Fibroblast of skin of left biceps (primary cell): Measurements from ENCODE around the gene PXK.
"Not testable (repeated sequence)": the region's sequence is repeated elsewhere in the genome, so short reads cannot be mapped to it uniquely, and the experiment has no call there.

Source experiments
- DNase-seq, 2 experiments: peaks; one replicate each; pipeline ENCODE4 v3.0.0-alpha.2; 2013; ENCODE audit warnings: low read depth in 2 of 2

The PXK gene

DNA sequence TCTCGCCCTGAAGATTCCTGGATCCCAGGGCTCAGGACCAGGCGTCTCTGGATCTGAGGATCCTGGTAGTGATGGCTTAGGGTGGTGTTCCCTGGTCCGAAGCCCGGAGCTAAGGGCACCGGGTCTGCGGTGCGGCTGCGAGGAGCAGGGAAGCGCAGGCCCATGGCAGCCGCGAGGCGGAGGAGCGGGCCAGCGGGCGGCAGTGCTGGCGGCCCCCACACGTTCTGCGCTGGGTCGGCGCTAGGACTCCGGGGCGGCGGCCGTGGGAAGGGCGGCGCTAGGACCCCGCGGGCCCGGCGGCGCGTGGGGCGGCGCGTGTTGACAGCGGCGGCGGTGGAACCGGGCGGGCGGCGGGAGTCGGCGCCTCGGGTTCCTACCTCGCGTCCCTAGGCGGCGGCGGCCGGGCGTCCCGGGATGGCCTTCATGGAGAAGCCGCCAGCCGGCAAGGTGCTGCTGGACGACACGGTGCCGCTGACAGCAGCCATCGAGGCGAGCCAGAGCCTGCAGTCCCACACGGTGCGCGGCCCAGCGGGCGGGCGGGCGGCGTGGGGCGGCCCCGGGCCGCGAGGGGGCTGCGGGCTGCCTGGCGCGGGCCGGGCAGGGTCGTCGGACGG, at the start of gene PXK:
TSS of gene PXK (plus strand) at position 318 of the 614 bp plus-strand sequence. CDS start at position 415, 97 bp downstream.
- DNase-seq = peak; percentile 54 to 57

DNA sequence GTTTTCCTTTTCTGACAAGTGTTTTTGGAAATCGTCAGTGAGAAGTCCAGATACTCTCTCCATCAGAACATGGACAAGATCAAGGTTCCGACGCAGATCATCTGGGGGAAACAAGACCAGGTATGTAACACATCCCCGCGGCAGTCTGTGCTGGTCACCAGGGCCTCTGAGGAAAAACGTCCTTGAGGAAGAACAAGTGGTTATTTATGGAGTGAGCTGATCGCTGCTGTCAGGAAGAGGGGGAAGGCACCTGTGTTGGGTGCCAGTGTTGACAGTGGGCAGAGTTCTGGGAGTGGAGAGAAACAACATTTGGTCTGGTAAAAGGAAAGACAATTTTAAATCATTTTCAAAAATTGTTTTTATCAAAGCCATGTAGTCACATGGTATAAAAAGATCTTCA, 47.4 kb upstream of the PXK start:
- DNase-seq = no peak

DNA sequence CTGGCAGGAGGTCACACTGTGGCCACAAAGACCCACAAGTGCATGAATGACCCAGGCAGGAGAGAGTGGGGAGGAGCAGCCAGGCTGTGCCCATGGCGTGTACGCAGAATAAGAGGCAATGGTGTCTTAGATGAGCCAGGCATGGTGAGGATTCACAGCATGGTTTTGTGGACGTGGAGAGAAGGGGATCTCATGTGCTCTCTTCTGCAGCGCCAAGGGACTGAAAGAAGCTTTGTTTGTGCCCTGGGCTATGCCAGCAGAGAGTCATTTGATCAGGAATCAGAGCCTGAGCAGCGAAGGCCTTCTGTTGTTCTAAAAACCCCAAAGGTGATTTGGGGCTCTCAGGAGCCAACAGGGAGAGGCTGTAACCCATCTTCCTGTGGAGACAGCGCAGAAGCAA, 45.3 kb upstream of the PXK start:
- DNase-seq = no peak

DNA sequence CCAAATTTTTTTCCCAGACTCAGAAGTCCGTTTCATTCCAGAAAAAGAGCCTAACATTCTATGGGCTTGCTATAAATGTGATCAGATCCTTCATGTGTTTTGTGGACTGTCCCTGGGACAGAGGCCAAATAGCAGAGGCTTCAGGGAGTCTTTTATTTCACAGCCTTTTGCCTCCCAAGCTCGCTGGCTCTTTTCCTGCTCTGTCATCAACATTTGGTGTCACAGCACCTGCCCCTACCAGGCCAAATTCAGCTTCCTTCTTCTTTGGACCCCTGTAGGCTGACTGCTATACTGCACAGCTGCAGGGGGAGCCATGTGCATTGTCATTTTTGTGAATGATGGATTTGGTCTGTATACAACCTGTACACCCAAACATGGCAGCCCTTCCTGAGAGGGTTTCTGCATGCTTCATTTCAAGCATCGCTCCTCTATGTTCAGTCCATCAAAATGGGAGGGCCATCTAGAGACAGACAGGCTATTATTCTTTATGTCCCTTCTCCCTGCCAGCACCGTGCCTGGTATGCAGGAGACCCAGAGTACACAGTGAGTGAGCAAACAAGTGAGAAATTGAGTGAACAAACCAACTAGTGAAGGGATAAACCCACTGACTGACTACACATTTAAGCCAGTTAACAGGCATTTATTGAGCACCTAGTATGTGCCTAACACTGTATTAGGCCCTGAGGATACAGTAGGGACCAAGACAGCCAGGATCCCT, 44.5 kb upstream of the PXK start:
- no peak for DNase-seq

DNA sequence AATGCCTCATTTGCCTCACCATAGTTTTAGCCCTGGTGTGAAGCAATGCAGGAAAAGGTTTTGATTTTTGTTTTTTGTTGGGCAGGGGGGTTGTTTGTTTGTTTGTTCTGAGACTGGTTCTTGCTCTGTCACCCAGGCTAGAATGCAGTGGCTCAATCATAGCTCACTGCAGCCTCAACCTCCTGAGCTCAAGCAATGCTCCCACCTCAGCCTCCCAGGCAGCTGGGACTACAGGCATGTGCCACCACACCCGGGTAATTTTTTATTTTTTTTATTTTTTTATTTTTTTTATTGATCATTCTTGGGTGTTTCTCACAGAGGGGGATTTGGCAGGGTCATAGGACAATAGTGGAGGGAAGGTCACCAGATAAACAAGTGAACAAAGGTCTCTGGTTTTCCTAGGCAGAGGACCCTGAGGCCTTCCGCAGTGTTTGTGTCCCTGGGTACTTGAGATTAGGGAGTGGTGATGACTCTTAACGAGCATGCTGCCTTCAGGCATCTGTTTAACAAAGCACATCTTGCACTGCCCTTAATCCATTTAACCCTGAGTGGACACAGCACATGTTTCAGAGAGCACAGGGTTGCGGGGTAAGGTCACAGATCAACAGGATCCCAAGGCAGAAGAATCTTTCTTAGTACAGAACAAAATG, 43.6 kb upstream of the PXK start:
- DNase-seq = not testable (repeated sequence)

DNA sequence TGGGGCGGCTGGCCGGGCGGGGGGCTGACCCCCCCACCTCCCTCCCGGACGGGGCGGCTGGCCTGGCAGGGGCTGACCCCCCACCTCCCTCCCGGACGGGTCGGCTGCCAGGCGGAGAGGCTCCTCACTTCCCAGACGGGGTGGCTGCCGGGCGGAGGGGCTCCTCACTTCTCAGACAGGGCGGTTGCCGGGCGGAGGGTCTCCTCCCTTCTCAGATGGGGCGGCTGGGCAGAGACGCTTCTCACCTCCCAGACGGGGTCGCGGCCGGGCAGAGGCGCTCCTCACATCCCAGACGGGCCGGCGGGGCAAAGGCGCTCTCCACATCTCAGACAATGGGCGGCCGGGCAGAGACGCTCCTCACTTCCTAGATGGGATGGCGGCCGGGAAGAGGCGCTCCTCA, 42.2 kb upstream of the PXK start:
- not testable (repeated sequence) for DNase-seq

DNA sequence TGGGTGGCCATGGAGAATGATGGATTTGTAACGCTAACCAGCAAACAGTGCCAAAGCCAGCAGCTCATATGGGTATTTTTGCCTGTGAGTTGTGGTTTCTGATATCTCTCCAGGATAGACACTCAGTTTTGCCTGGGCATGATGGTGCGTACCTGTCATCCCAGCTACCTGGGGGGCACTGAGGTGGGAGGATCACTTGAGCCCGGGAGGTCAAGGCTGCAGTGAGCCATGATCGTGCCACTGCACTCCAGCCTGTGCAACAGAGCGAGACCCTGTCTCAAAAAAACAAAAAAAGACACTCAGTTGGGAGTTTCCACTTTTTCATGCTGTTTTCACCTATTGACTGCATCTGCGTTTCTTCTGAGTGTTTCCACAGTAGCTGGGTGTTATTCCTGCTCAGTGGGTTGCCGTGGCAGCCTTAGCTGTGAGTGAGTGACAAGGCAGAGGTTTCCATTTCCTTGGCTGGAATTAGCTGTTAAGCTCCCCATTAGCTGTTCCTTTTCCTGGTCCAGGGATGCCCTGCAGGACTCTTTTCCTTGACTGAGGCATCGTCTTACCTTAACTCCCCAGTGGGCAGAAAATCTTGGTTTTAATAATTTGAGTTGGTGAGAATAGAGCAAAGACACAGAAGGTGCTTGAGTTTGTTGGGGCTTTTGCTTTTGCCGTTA, 40.9 kb upstream of the PXK start:
- DNase-seq = no peak

DNA sequence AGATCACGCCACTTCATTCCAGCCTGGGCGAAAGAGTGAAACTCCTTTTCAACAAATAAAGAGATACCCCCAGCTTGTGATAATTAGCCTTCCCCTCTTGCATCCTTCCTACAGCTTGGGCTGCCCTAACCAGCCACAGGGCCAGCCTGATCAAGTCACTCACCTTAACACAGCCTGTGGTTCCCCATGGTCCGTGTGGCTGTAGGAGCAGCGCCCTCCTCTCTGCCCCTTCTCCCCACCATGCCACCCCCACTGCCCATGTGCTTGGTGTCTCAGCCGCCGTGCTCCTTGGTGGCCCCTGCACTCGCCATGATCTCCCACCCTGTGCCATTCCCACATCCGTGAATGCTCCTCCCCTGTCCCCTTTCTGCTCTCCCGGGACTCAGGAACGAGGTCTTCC, 39.8 kb upstream of the PXK start:
- DNase-seq = no peak

DNA sequence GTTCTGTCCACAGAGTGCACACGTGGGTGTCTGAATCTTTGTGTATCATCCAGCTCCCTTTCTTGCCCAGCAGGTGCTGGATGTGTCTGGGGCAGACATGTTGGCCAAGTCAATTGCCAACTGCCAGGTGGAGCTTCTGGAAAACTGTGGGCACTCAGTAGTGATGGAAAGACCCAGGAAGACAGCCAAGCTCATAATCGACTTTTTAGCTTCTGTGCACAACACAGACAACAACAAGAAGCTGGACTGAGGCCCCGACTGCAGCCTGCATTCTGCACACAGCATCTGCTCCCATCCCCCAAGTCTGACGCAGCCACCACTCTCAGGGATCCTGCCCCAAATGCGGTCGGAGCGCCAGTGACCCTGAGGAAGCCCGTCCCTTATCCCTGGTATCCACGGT, 39.2 kb upstream of the PXK start:
- no peak for DNase-seq

DNA sequence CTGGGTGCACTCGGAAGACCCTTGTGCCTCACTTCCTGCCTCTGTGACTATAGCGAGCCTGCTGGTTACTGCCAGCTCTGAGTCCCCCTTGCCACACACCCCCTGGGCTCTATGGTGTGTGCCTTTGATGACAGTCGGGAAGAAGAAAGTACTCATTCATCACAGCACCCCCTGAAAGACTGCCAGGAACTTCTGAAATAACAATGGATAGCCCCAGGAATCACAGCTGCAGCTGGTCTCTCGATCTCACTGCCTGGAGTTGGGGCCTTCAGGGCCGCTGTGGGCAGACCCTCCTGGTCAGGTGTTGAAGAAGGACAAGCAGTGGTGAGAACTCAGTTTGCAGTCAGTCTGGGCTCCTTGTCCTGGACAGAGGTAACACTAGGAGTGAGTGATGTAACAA, 36.4 kb upstream of the PXK start:
- DNase-seq = no peak

DNA sequence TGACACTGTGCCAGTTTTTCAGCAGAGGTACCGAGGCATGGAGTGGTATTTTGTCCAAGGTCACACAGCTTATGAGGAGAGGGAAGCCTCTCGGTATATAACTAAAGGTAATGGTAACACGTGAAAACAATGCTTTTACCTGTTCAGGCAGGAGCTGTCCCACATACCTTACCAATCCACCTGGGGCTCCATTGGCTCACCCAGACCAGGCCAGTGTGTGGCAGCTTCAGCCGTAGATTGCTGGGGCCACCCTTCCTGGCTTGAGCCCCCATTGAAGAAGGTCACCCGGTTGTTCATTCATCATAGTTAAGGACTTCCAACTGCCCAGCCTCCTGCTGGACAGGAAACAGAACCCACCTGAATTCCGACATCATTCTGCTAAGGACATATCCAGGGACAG, 35.8 kb upstream of the PXK start:
- DNase-seq = no peak

DNA sequence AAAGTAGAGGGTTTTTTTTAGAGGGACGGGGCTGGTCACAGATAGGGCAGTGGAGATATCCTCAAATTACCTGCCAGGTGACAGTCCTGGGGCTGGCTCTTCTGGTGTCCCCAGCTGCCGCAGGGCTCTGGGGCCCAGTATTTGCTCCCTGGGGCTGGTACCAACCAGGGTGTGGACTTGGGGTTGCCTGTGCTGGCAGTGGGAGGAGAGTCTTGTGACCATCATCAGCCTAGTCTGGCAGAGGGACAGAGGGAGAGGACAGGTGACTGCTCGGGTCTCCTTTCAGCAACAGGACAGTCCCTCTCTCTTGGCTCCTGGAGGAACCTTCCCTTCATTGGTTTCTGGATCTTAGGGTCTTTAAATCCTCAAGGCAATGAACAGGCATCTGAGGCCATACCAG, 34.5 kb upstream of the PXK start:
- no peak for DNase-seq

DNA sequence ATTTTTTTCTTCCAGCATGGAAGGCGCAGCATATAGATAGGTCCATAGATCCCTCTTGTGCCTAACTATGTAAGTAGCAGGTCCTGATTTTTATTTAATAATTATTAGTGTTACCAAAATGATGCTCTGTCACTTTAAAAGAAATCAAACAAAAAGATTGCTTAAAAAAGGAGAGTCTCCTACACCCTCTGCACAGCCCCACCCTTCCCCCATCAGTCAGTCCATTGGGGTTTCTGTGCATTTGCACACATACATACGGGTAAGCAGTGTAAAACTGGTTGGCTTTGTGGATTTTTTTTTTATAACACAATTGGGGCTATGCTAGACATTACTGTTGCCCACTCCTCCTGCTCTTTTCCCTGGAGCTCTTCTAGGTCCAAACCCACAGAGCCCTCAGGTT, 33.6 kb upstream of the PXK start:
- DNase-seq = no peak

DNA sequence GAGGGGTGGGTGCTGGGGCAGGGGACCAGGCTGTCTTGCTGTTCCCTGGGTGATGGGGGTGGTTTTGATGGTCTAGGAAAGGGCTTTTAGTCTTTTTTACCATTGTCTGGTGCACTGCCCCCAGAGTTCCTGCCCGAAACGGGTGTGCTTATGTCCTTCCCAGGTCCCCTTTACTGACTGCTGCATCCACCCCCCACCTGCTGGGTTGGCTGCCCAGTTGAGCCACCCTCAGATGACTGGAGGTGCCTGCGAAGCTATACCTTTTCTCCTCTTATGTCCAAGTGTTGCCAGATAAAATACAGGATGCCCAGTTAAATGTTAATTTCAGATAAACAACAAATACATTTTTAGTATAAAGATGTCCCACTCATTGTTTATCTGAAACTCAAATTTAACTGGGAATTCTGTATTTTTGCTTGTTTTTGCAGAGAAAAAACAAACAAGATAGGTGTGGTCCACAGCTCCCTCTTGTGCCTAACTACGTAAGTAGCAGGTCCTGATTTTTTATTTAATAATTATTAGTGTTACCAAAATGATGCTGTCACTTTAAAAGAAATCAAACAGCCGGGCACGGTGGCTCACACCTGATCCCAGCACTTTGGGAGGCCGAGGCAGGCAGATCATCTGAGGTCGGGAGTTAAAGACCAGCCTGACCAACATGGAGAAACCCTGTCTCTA, 32.7 kb upstream of the PXK start:
- no peak for DNase-seq

DNA sequence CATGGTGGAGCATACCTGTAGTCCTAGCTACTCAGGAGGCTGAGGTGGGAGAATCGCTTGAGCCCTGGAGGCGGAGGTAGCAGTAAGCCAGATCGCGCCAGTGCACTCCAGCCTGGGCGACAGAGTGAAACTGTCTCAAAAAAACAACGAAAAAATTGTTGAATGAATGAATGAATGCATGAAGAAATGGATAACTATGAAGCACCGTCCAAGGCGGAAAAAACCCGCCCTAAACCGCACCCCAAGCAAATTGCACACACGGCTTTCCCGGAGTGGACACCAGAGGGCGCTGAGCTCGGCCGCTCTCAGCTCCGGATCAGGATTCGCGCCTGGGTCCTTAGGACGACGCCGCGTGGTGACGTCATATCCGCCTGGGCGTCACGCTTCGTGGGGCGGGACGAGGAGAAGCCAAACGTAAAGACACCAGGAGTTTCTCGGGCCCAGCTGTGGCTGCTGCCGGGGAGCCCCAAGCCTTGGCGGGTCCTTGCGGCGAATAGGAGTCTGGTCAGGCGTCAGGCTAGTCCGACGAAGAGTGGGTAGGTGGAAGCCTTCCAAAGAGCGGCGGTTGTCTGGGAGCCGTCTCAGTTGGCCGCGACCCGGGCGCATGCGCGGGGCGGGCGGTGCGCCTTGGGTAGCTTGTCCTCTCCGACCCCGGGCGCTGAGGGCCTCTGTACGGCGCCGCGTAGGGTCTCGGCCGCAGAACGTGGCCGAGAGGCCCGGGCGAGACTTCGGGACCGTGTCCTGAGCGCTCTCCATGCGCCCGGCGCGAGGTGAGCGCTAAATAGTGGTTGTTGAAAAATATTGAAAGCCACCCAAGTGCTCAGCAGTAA, 26.6 kb upstream of the PXK start, which contains the start of the genes HTD2 and RPP14:
TSS of gene HTD2 (plus strand) at position 639 of the 830 bp plus-strand sequence. CDS start 11,094 bp downstream, outside the sequence.
TSS of gene RPP14 (plus strand) at position 364 of the 830 bp plus-strand sequence. CDS start 4,085 bp downstream, outside the sequence.
- DNase-seq = peak; percentile 90 to 91

DNA sequence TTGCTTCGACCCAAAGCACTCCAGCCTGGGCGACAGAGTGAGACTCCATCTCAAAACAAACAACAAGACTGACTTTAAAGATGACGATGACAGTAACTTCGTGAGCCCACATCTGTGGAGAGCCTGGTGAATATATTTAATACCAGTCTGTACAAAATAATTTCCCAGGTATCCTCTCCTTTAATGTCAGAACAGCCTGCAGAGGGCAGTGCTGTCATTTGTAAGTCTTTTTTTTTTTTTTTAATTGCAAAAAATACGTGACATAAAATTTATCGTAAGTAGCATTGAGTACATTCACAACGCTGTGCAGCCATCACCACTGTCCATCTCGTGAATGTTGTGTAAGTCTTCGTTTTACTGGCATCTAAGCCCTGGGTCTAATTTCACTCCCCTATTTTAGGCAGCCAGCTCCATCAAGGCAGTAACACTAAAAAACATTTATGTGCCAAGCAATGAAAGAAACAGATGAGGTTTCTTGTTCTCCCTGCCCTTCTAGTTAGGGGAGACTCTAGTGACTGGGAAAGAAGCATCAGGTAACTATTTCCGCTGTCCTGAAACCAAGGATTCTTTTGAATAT, 25.0 kb upstream of the PXK start:
- DNase-seq = peak in 1 of 2 experiments; percentile 15

DNA sequence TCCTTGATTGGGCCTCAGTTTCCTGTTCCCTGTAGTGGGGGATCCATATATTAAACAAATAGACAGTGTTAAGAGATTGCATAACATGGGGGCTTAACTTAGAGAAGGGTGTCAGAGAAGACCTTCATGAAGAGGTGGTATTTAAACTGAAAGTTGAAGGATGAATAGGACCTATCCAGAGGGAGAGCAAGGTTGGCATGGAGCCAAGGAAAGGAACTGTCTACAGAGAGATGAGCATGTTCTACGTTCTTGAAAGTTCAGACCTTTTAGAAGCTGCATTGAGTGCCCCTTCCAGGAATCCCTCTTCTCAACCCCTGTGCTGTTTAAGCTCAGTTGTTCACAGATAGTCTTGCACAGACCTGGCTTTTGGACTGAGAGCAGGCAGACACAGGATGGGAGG, 24.0 kb upstream of the PXK start:
- no peak for DNase-seq

DNA sequence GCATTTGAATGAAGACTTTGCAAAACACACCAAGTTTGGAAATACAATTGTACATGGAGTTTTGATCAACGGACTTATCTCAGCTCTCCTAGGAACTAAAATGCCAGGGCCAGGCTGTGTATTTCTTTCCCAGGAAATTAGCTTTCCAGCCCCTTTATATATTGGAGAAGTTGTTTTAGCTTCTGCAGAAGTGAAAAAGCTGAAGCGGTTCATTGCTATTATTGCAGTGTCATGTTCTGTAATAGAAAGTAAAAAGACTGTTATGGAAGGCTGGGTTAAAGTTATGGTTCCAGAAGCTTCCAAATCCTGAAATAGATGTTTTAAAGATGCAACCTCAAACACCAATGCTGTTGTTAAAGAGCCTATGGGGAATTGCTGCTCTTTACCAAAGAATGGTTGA, 14.9 kb upstream of the PXK start:
- DNase-seq = no peak

DNA sequence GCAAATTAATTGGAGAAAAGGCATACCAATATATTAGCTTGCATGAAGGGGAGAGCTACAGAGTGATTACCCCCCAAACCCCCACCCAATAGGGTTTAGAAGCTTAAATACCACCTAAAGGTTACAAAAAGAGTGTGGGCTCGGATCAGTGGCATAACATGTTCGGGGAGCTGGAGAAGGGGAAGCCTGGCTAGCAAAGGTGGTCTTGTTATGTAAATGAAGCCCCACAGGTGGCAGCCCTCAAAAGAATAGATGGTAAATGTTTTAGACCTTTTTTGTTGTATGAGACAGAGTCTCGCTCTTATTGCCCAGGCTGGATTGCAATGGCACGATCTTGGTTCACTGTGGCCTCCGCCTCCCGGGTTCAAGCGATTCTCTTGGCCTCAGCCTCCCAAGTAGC, 10.9 kb upstream of the PXK start:
- DNase-seq = no peak

DNA sequence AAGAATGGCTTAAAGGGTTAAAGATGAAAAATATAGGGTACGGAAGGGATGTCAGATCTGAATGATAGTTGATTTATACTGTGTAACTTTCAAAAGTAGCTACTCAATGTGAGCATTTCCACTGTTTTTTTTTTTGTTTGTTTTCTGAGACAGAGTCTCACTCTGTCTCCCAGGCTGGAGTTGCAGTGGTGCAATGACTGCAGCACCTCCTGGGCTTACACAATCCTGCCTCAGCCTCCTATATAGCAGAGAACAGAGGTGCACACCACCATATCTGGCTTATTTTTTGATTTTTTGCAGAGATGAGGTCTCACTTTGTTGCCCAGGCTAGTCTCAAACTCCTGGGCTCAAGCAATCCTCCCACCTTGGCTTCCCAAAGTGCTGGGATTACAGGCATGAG, 9.9 kb upstream of the PXK start:
- no peak for DNase-seq
